HG03139 (cell line): Measurements from ENCODE around the gene HMCES.
A peak's percentile ranks its signal among the peaks of the same experiment; 100 is the strongest.
"Not testable (repeated sequence)": the region's sequence is repeated elsewhere in the genome, so short reads cannot be mapped to it uniquely, and the experiment has no call there.

Source experiments
- ATAC-seq: cut with Tn5 transposase; IDR thresholded peaks from one replicate; pipeline ENCODE4 v1.9.1; 2021; ENCODE audit not compliant: unreplicated experiment

Gene HMCES

DNA sequence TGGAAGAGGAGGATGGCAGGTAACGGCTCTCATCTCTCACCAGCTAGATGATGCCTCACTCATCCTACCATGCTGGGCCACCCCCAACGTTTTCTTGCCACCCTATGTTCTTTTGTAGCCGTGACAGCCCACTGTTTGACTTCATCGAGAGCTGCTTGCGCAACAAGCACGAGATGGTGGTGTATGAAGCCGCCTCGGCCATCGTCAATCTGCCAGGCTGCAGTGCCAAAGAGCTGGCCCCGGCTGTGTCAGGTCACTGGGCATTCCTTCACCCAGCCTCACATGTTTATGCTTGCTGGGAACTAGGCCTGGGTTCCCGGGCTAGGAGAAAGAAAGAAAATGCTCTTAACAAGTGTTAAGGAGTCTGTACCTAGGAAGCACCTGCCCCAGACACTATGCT is 21.1 kb upstream of the HMCES start:
- ATAC-seq, result no peak

DNA sequence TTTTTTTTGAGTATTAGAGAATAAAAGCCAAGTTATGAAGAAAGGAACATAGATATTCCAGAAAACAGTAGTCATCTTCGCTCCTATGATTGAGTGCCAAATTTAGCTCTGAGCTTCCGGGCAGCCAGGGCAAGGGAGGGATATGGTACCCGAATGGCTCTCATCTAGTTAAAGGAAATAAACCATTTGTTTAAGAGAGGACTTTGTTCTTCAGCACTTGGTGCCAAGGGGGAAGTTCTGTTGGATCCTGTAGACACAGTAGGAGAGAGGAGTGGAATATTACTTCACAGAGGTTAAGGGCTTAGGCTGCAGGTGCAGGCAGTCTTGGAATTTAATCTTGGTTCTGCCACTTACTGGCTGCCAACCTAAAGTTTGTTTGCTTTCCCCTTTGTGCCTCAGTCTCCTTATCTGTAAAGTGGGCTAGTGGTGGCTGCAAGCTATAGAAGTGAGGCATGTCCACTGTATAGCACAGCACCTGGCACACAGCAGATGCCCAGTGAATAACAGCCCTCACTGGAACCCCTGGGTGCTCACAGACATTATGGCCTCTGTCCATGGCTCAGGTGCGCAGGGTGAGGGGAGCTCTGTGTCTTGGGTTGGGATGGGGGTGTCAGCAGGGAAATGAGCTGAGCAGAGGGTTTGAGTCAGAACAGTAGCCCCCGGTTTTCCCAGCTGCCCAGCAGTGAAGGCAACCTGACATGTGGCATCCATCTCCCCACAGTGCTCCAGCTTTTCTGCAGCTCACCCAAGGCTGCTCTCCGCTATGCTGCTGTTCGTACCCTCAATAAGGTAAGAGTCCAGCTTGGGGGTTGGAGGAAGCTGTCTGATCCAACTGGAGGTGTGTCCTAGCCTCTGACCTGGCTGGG is 18.8 kb upstream of the HMCES start:
- no peak for ATAC-seq

DNA sequence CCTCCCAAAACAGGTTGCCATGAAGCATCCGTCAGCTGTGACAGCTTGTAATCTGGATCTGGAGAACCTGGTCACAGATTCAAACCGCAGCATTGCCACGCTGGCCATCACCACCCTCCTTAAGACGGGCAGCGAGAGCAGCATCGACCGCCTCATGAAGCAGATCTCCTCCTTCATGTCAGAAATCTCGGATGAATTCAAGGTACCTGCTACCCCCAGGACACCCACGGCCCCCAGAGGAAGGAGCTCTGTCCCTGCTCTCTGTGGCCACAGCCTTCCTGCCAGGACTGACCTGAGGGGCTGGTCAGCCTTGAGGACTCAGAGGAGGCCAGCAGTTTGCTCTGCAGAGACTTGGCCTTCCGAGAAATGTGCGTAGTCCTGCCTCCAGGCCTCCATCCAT is 18.1 kb upstream of the HMCES start:
- ATAC-seq, result no peak

DNA sequence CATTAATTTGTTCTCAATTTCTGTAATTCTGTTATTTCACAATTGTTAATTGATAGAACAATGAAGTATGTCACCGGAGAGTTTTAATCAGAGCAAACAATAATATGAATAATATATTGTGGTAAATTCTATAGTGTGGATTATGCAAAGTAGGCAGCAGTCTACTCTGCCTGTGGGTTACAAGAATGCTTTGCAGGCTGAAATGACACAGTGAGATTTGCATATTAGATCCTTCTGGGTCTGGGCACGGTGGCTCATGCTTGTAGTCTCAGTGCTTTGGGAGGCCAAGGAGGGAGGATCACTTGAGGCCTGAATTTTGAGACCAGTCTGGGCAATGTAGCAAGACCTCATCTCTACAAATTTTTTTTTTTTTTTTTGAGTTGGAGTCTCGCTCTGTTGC is 16.8 kb upstream of the HMCES start:
- no peak for ATAC-seq

DNA sequence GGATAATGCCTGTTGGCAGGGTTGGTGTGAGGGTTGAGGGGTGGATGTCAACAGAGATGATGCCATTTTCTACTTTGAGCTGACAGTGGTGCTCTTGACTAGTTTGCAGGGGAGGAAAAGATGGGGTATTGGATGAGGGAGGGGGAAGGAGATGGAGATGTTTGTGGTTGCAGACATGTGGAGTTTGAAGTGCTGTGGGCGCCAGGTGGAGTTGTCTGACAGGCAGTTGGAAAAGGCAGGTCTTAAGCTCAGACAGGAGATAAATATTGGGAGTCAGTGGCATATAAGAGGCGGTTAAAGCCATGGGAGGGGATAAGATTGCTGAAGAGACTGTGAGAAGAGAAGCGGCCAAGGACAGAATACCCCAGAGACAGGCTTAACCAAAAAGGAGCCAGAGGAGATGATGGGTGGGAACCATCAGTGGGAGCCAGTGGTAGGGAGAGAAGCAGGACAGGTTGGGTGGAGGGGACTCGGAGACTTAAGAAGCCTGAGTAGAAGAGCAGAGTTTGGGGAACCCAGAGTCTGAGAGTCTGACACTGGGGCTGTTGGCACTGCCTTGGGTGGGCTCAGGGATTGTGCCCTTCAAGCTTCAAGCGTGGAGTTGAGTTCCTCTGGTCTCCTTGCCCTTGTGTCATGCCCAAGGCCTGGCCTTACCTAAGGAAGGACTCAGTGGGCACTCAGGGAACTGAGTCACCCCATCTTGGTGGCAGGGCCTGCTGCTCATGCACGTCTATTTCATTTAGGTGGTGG is 15.3 kb upstream of the HMCES start:
- no peak for ATAC-seq

DNA sequence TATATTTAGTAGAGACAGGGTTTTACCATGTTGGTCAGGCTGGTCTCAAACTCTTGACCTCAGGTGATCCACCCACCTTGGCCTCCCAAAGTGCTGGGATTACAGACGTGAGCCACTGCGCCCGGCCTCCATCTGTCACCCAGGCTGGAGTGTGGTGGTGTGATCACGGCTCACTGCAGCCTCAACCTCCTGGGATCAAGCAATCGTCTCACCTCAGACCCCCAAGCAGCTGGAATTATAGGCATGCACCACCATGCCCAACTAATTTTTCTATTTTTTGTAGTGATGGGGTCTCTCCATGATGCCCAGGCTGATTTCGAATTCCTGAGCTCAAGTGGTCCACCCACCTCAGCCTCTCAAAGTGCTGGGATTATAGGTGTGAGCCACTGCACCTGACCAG is 13.7 kb upstream of the HMCES start:
- not testable (repeated sequence) for ATAC-seq

DNA sequence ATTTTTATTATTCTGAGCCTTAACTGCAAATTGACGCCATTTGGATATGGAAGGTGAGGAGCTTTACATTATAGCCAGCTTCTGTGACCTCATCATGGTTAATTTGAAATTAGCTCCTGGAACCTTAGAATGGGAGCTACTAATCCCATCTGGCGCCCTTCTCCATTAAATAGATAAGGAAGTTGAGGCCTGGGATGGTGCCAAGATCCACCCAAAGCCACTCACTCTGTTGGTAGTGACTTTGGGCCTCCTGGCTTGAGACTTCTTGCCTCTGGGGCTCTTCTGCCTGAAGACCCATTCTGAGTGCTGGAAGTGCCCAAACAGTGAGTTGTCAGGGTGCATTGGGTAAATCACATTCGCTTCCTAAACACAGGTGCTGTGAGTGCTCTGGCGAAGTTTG is 12.0 kb upstream of the HMCES start:
- no peak for ATAC-seq

DNA sequence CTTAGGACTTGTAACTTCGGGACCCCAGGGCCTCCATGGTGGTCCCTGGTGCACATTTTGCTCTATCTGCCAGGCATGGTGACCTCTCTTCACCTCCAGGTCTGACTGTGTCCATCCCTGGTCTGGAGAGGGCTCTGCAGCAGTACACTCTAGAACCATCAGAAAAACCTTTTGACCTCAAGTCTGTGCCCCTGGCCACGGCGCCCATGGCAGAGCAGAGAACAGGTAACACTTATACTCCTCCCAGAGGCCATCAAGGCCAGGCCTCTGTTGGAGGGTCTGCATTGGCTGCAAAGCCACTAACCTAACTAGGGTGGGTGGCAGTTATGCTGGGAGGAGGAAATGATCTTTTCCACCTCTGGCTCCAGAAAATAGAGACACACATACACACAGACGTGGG is 10.3 kb upstream of the HMCES start:
- ATAC-seq, result no peak

DNA sequence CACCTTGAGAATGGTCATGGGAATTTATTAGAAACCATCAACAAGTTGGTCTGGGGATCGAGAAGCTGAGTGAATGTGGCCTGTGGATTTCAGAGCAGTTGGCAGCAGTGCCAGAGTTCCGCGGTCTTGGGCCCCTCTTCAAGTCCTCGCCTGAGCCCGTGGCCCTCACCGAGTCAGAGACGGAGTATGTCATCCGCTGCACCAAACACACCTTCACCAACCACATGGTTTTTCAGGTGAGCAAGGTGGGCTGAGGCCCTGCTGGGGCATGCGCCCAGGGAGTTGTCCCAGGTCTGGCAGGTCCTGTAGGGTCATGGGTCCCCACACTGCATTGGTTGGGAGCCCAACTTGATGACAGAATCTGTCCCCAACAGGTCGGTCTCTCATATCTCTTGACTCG is 7.0 kb upstream of the HMCES start:
- no peak for ATAC-seq

DNA sequence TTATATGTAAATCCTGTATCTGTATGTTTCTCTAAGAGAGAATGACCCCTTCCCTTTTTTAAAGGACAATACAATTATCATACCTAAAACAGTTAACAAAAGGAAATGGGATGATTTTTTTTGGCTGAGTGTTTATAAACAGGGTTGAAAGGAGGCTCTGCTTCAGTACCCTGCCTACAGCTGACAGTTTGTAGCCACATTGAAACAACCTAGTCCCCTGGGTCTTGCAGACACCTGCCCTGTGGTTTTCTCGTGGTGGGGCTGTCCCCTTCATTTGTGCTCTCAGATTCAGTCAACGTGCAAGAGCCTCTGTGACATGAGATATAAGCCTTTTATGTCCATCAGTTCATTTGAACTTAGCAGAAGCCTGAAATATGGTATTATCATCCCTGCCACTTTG is 2.3 kb upstream of the HMCES start:
- peak; percentile 72 for ATAC-seq

DNA sequence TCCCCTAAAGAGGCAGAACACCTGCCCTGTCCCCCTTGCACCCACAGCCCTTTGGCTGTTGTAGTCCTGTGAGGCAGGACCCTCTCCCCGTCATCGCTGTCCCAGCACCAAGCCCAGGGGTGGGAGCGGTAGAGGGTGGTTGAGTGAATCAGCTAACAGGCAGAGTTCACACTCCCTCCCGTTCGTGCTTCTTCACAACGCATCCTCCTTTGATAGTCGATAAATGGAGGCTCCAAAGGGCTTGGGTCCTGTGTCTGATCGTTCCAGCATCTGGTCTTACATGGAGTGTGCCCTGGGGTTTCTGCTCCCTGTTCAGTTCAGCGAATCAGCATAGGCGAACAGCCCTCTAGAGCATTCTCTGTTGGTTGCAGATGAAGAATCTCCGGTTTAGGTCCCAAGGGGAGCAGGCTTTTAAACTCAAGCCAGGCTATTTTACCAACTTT is 820 bp upstream of the HMCES start:
- ATAC-seq, result no peak

DNA sequence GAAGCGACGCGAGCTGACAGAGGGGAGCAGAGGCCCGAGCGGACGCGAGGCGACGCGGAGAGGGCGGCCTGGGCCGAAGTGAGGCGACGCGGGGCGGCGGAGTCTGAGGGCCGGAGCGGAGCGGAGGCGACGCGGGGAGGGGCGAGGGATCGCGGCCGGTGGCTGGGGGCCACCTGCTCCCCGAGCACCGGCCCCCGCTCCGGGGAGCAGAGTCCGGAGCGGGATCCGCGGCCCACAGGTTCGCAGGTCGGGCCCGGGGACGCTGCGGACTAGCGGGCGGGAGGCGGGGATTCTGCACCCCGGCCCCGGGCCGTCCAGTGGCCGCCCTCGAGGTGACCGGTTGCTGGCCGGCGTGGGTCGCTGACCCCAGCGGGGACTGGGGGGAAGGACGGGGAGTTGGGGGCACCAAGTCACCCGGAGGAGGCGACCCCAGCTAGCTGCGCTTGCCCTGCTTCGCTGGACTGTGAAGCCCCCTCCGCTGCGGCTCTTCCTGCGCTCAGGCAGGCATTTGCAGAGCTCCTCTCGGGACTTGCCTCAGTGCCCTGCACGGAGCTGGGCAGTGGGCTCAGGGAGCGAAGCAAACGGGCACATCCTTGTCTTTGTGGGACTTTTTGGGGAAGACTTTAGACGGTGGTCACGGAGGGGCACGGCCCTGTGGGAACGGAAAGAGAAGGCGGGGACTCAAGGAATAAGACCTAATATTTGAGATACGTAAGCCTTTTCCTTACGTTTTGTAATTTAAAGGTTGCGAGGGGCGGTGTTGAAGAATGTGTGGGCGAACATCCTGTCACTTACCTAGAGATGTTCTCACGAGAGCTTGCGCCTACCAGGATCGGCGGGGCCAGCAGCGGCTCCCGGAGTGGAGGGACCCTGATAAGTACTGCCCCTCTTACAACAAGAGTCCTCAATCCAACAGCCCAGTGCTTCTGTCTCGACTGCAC is 566 bp downstream of the HMCES start:
- peak; percentile 2 for ATAC-seq

DNA sequence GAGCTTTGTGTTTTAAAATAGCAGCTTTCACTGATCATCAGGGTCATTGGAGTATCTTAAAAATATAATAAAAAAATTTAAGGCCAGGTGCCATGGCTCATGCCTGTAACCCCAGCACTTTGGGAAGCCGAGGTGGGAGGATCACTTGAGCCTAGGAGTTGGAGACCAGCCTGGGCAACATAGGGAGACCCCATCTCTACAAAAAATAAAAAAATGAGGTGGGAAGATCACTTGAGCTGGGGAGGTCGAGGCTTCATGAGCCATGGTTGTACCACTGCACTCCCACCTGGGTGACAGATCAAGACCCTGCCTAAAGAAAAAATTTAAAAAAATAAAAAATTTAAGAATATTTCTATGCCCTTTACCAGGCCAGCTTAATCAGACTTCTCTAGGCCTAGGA is 1.5 kb downstream of the HMCES start:
- no peak for ATAC-seq

DNA sequence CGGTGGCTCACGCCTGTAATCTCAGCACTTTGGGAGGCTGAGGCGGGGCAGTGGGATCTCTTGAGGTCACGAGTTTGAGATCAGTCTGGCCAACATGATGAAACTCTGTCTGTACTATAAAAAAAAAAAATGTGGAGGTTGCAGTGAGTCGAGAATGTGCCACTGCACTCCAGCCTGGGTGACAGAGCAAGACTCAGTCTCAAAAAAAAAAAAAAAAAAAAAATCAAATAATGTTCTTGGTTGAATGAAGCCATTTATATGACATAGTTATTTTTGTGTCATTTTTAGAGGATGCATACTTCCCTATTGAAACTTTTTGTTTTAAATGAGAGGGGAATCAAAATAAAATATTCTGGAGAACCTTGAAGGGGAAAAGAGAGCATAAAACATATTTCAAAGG is 3.1 kb downstream of the HMCES start:
- ATAC-seq, result no peak

DNA sequence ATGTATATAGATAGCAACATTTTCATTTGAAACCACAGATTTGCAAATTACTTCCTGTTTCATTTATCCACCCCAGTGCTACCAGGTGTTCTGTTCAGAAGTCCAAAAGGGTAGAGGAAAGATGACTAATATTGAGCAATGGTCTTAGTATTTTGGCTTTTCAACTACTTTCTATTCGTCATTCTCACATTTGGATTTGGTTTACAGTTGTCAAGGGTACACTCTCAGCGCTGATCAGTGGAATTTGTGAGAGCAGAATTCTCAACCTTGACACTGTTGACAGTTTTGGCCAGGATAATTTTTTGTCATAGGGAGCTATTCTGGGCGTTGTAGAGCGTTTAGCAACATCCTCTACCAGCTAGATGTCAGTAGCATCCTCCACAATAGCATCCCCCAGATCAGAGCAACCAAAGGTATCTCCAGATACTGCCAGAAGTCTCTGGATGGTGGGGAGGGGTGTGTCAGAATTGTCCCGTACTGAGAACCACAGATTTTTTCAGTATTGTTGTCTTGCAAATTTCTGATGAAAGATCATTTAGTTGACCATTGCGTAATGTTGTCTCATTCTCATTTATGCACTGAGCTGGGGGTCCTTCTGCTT is 4.2 kb downstream of the HMCES start:
- ATAC-seq, result peak; percentile 63

DNA sequence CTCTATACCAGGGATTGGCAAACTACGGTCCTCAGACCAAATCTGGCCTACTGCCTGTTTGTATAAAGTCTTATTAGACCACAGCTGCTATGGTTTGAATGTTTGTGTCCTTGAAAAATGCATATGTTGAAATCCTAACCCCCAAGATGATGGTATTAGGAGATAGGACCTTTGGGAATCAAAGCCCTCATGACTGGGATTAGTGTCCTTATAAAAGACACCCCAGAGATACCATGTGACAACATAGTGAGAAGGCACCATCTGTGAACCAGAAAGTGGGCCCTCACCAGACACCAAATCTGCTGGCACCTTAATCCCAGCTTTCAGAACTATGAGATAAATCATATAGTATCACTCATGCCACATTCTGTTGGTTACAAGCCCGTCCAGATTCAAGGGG is 7.4 kb downstream of the HMCES start:
- no peak for ATAC-seq

DNA sequence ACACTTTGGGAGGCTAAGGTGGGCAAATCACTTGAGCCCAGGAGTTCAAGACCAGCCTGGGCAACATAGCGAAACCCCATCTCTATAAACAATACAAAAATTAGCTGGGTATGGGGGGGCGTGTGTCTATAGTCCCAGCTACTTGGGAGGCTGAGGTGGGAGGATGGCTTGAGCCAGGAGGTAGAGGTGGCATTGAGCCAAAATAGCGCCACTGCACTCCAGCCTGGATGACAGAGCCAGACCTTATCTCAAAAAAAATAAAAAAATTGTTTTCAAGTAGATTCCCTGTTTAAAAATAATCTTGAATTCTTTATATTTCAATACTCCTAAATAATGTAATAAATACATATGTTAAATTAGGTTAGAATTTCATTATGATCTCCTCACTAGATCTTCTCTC is 9.8 kb downstream of the HMCES start:
- no peak for ATAC-seq

DNA sequence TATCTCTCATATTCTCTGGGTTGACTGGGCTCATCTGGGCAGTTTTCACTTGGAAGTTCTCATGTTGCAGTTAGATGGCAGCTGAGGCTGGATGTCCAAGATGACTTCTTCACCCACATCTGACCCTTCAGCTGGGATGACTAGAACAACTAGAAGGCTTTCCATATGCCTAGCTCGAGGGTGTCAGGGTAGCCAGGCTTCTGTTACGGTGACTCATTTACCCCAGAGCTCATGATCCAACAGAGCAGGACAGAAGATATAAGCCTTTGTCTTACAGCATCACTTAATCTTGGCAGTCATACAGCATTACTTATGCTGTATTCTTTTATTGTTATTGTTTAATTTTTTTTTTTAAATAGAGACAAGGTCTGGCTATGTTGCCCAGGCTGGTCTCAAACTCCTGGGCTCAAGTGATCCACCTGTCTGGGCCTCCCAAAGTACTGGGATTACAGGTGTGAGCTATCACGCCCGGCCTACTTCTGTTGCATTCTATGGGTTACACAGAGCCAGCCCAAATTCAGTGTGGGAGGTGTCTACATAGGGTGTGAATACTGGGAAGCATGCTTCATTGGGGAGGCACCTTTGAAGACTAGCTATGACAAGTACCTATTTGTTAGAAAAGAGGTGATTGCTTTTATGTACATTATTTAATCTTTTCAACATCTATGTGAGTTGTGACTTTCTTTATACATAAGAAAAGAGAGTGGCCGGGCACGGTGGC is 10.7 kb downstream of the HMCES start:
- no peak for ATAC-seq

DNA sequence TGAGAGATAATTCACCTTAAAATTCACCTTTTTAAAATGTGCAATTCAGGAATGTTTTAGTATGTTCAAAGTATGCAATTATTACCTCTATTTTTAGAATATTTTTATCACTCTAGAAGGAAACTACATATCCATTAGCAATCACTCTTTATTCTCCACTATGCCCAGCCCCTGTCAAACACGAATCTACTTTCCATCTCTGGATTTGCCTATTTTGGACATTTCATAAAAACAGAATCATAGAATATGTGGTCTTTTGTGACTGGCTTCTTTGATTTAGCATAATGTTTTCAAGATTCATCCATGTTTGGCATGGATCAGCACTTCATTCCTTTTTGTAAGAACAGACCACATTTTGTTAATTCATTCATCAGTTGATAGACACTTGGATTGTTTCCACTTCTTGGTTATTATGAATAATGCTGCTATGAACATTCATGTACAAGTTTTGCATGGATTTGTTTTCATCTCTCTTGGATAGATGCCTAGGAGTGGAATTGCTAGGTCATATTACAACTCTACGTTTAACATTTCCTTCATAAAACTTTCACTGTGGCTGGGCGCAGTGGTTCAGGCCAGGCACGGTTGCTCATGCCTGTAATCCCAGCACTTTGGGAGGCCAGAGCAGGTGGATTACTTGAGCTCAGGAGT is 12.7 kb downstream of the HMCES start:
- no peak for ATAC-seq

DNA sequence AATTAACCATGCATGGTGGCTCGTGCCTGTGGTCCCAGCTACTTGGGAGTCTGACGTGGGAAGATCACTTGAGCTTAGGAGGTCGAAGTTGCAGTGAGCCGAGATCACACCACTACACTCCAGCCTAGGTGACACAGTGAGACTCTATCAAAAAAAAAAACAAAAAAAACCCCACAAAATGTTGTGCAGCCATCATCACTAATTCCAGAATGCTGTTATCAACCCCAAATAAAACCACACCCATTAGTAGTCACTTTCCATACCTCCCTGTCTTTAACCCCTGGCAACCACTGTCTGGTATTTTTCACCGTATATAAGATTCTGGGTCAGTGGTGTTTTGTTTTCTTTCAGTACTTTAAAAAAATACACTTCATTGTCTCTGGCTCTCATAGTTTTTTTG is 16.6 kb downstream of the HMCES start:
- ATAC-seq, result no peak
